ENCODE data around the gene SPATS1.
"Not testable (repeated sequence)": the region's sequence is repeated elsewhere in the genome, so short reads cannot be mapped to it uniquely, and the experiment has no call there.

The SPATS1 gene

DNA sequence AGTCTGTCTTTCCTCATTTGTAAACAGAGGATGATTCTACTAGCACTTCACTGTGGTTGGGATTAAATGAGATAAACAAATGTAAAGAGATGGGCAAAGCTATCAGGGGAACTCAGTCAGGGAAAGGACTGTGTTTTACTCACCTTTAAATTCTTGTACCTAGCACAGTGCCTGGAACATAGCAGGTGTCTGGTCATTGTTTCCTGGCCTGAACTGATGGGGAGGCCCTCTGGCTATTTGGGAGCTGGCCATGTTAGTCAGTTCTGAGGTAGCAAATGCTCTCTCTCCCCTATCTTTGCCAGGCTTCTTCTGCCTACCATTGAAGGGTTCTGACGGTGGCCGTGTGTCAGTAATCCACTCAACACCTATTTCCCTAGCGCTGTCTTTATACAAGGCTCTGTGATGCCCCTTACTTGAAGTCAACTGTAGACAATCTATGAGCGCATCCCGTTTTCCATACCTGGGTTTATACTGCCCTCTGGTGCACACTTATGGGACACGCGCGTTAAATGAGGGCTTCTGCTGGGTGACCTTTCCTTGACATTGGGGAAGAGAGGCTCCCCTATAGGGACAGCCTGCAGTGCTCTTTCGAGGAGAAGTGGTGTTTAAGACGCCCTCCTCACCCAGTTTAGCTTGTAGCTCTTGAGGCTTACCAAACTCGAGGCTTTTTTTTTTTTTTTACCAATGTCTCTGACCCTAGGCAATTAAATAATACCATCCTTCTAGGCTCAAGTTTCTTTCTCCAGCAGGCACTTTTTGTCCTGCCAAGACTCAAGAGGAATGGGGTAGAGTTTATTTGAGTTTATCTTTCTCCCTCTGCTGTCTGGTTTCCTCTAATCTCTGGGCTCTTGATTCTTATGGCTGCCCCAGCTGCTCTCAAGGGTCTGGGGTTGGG lies 4.0 kb upstream of the SPATS1 start:
- TF ChIP-seq, protein P1, sequence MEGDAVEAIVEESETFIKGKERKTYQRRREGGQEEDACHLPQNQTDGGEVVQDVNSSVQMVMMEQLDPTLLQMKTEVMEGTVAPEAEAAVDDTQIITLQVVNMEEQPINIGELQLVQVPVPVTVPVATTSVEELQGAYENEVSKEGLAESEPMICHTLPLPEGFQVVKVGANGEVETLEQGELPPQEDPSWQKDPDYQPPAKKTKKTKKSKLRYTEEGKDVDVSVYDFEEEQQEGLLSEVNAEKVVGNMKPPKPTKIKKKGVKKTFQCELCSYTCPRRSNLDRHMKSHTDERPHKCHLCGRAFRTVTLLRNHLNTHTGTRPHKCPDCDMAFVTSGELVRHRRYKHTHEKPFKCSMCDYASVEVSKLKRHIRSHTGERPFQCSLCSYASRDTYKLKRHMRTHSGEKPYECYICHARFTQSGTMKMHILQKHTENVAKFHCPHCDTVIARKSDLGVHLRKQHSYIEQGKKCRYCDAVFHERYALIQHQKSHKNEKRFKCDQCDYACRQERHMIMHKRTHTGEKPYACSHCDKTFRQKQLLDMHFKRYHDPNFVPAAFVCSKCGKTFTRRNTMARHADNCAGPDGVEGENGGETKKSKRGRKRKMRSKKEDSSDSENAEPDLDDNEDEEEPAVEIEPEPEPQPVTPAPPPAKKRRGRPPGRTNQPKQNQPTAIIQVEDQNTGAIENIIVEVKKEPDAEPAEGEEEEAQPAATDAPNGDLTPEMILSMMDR (IDR thresholded peaks at IDR 0.05; ENCODE audit: extremely low read depth, missing control alignments) = peak; percentile 73
- DNase-seq (ENCODE audit: low spot score) = peak; percentile 80

DNA sequence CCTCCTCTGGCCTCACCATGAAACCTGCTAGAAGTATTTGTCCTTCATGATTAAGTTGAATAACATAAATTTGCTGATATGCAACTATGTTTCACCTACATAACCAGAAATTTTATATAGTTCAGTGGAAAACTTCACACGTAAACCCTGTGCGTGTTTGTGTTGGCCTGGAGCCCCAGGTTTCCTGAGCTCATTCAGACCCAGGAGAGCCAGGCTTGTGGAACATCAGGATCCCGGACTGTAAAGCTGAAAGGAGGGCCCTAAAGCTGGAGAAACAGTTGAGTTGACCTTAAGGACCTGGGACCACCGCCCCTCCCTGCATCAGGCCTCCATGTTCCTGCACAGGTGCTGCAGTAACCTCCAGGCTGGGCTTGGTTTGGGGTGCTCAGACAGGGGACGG lies 3.1 kb upstream of the SPATS1 start:
- no peak for DNase-seq (ENCODE audit: low spot score)
- TF ChIP-seq, protein P1 (IDR thresholded peaks at IDR 0.05; ENCODE audit: extremely low read depth, missing control alignments) = no peak

- TF ChIP-seq, protein P1 (IDR thresholded peaks at IDR 0.05; ENCODE audit: extremely low read depth, missing control alignments) = no peak
- DNase-seq (ENCODE audit: low spot score) = no peak
Measured at GRCh38 chr6:44339763-44340625, 2.5 kb upstream of the SPATS1 start.

- DNase-seq (ENCODE audit: low spot score) = no peak
- TF ChIP-seq, protein P1 (IDR thresholded peaks at IDR 0.05; ENCODE audit: extremely low read depth, missing control alignments) = no peak
Measured at GRCh38 chr6:44341095-44341890, 1.2 kb upstream of the SPATS1 start.

GRCh38 chr6:44342052-44342451 lies 398 bp upstream of the SPATS1 start:
- no peak for DNase-seq (ENCODE audit: low spot score)
- TF ChIP-seq, protein P1 (IDR thresholded peaks at IDR 0.05; ENCODE audit: extremely low read depth, missing control alignments) = no peak

- not testable (repeated sequence) for DNase-seq (ENCODE audit: low spot score)
Measured at GRCh38 chr6:44346818-44347217, 4.4 kb downstream of the SPATS1 start.

GRCh38 chr6:44349904-44350649 lies 7.6 kb downstream of the SPATS1 start:
- TF ChIP-seq, protein P1 (IDR thresholded peaks at IDR 0.05; ENCODE audit: extremely low read depth, missing control alignments) = no peak
- no peak for DNase-seq (ENCODE audit: low spot score)

GRCh38 chr6:44350650-44350994 lies 8.2 kb downstream of the SPATS1 start:
- DNase-seq (ENCODE audit: low spot score) = not testable (repeated sequence)
